22Rv1 (cell line): ENCODE data around the gene GZMM.

ENCODE experiments used
- ZFX ChIP-seq: fragments of 450-650 bp; IDR thresholded peaks from 2 replicates; pipeline ENCODE4 v1.6.1; 2017; ENCODE audit warnings: antibody characterized with exemption, borderline replicate concordance
- TF ChIP-seq, protein P1 (sequence below): fragments of 450-650 bp; IDR thresholded peaks from 2 replicates; pipeline ENCODE4 v1.5.1; 2017; ENCODE audit warnings: mild to moderate bottlenecking

DNA sequence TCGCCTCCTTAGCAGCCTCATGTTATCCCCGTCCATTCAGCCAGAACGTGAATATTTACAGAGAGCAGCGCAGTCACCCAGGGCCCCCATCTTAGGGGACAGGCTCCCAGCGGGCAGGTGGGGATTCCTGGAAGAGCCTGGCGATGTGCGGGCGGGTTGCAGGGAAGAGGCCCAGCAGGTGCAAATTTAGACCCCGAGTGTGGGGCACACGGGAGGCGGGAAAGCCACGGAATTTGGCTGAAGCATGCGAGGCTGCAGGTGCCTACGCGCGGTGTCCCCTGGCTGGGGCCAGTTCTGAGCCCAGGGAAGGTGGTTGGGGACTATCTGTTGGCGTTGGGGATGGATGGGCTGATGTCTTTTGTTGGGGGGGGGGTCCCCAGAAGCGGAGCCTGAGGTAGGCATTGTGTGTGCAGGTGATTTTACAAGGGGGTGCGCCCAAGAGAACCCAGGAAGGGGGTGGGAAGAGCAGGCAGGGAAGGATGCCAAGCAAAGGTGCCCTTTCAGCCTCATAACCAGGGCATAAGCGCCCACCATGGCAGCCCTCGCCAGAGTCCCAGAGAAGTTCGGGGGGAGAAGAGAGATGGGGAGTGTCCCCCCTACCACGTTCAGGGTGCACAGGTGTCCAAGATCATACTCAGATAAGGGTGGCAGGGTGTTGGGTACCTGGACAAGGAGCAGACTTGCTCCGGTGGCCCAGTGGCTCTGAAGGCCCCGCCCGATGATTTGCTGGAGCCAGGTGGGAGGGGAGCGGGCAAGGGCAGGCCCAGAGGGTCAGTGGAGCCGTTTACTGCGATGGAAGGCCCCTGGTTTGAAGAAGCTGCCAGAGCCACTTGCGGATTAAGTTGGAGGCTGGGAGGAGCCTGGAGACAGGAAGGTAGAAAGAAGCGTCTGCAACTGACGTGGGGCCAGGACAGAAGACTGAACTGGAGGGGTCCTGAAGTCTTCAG lies 35.4 kb upstream of the GZMM start:
- TF ChIP-seq, protein P1, sequence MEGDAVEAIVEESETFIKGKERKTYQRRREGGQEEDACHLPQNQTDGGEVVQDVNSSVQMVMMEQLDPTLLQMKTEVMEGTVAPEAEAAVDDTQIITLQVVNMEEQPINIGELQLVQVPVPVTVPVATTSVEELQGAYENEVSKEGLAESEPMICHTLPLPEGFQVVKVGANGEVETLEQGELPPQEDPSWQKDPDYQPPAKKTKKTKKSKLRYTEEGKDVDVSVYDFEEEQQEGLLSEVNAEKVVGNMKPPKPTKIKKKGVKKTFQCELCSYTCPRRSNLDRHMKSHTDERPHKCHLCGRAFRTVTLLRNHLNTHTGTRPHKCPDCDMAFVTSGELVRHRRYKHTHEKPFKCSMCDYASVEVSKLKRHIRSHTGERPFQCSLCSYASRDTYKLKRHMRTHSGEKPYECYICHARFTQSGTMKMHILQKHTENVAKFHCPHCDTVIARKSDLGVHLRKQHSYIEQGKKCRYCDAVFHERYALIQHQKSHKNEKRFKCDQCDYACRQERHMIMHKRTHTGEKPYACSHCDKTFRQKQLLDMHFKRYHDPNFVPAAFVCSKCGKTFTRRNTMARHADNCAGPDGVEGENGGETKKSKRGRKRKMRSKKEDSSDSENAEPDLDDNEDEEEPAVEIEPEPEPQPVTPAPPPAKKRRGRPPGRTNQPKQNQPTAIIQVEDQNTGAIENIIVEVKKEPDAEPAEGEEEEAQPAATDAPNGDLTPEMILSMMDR: no peak
- TF ChIP-seq ZFX: no peak
